ENCODE measurements around the gene KRTAP4-12. TPM values are rescaled to one million over a fixed set of nuclear protein-coding genes. Genes with fewer than 3 reads are reported as not detected.
"Not testable (repeated sequence)": the region's sequence is repeated elsewhere in the genome, so short reads cannot be mapped to it uniquely, and the experiment has no call there.

The KRTAP4-12 gene
- total and polyA plus RNA-seq, 2 donors (not counting 1 experiment from before 2014, with no cell fraction given): 0.12 TPM; not detected in 1

- WGBS (ENCODE audit: insufficient coverage): no CpG with 5 or more reads among the region's 2 CpGs
- H3K27ac ChIP-seq (ENCODE audit: low read length in 2 of 2): no peak overlapping the region
- peaks cover 0 to 5% (median 3%) of the 10 kb centered on the region in 3 donors for H3K9me3 ChIP-seq (ENCODE audit: control extremely low read depth in 1 of 3, control insufficient read depth in 2 of 3, insufficient read depth in 1 of 3, low read length in 2 of 3)
- intact Hi-C loops (cut with micrococcal nuclease): no loop called here
- H3K4me2 ChIP-seq (replicated peaks; ENCODE audit: low read depth, low read length, poor library complexity, severe bottlenecking): no peak overlapping the region
- H3K9me3 Mint-ChIP-seq (ENCODE audit: insufficient read depth): no peaks in the 10 kb centered on the region
- H3K4me3 Mint-ChIP-seq: no peak overlapping the region
- H3K27ac Mint-ChIP-seq: no peak overlapping the region
- ATAC-seq (ENCODE audit: low read depth) (no peak), DNase-seq (no peak)
- TF ChIP-seq EZH2 (IDR thresholded peaks at IDR 0.05; ENCODE audit: borderline replicate concordance, insufficient read depth, low read depth, low read length, poor library complexity, severe bottlenecking) (no peak), CTCF (IDR thresholded peaks at IDR 0.05) (no peak)
- POLR2A ChIA-PET: no interaction called here
- no peaks in the 10 kb centered on the region for H3K36me3 ChIP-seq (replicated peaks in 1 of 2; ENCODE audit: control extremely low read depth in 1 of 2, control insufficient read depth in 1 of 2, extremely low read depth in 1 of 2, insufficient read depth in 2 of 2, low read length in 1 of 2)
- H3K9ac ChIP-seq (ENCODE audit: low read length): no peak overlapping the region
- no peaks in the 10 kb centered on the region for H3K27me3 ChIP-seq (replicated peaks in 1 of 4; ENCODE audit: control extremely low read depth in 1 of 4, control insufficient read depth in 3 of 4, insufficient read depth in 4 of 4, low read length in 3 of 4)
- CTCF ChIA-PET: no interaction called here
- H3K79me2 ChIP-seq (ENCODE audit: control insufficient read depth, insufficient read depth, low read length): no peaks in the 10 kb centered on the region
- peaks cover 11% of the 10 kb centered on the region for H3K27me3 Mint-ChIP-seq
- H3K4me1 ChIP-seq (ENCODE audit: control insufficient read depth in 2 of 2, insufficient read depth in 2 of 2, low read length in 2 of 2): peaks cover 31 to 32% of the 10 kb centered on the region in 2 donors
- H4K20me1 ChIP-seq (ENCODE audit: control insufficient read depth, insufficient read depth, low read length, poor library complexity, severe bottlenecking): no peaks in the 10 kb centered on the region
- peaks cover 13% of the 10 kb centered on the region for H3K4me1 Mint-ChIP-seq
- no peak overlapping the region for H3K4me3 ChIP-seq (ENCODE audit: control extremely low read depth in 1 of 5, extremely low read depth in 1 of 5, insufficient read depth in 1 of 5, low read depth in 2 of 5, low read length in 4 of 5)
- H2AFZ ChIP-seq (ENCODE audit: insufficient read depth, low read depth, low read length, poor library complexity, severe bottlenecking): no peak overlapping the region
These were observed 1.1 kb upstream of the KRTAP4-12 start for GRCh38 chr17:41125064-41125463.

GRCh38 chr17:41123292-41123990, 541 bp downstream of the KRTAP4-12 start:
- intact Hi-C loops (cut with micrococcal nuclease): loop anchor here (5.0 kb wide), 1 partner anchor 184 kb away; the partner anchor contains the start of gene KRTAP16-1
- H3K9ac ChIP-seq (ENCODE audit: low read length); H3K79me2 ChIP-seq (ENCODE audit: control insufficient read depth, insufficient read depth, low read length); H2AFZ ChIP-seq (ENCODE audit: insufficient read depth, low read depth, low read length, poor library complexity, severe bottlenecking); ATAC-seq (ENCODE audit: low read depth); POLR2A ChIA-PET; H3K36me3 ChIP-seq (replicated peaks in 1 of 2; ENCODE audit: control extremely low read depth in 1 of 2, control insufficient read depth in 1 of 2, extremely low read depth in 1 of 2, insufficient read depth in 2 of 2, low read length in 1 of 2); H3K9me3 ChIP-seq (ENCODE audit: control extremely low read depth in 1 of 3, control insufficient read depth in 2 of 3, insufficient read depth in 1 of 3, low read length in 2 of 3); H3K27me3 ChIP-seq (replicated peaks in 1 of 4; ENCODE audit: control extremely low read depth in 1 of 4, control insufficient read depth in 3 of 4, insufficient read depth in 4 of 4, low read length in 3 of 4); DNase-seq; H4K20me1 ChIP-seq (ENCODE audit: control insufficient read depth, insufficient read depth, low read length, poor library complexity, severe bottlenecking); H3K9me3 Mint-ChIP-seq (ENCODE audit: insufficient read depth); H3K27ac Mint-ChIP-seq; CTCF ChIA-PET: not testable (repeated sequence)
- peaks cover 22% of the 10 kb centered on the region for H3K4me1 Mint-ChIP-seq
- peaks cover 13% of the 10 kb centered on the region for H3K27me3 Mint-ChIP-seq
- peak overlapping the region in 1 of 2 donors; percentile 25 for H3K27ac ChIP-seq (ENCODE audit: low read length in 2 of 2)
- peak overlapping the region; percentile 24 for H3K4me3 Mint-ChIP-seq
- peaks cover 43 to 46% of the 10 kb centered on the region in 2 donors for H3K4me1 ChIP-seq (ENCODE audit: control insufficient read depth in 2 of 2, insufficient read depth in 2 of 2, low read length in 2 of 2)
- peak overlapping the region in 1 of 5 experiments; percentile 13 for H3K4me3 ChIP-seq (ENCODE audit: control extremely low read depth in 1 of 5, extremely low read depth in 1 of 5, insufficient read depth in 1 of 5, low read depth in 2 of 5, low read length in 4 of 5)
- WGBS (ENCODE audit: insufficient coverage): 77% methylated on average over 12 of the region's 12 CpGs
- peak overlapping the region; percentile 3 for H3K4me2 ChIP-seq (replicated peaks; ENCODE audit: low read depth, low read length, poor library complexity, severe bottlenecking)
